Measurements from ENCODE around the gene FGFR3.

FGFR3 gene

GRCh38 chr4:1771555-1772305 is 21.4 kb upstream of the FGFR3 start:
- TF ChIP-seq SIN3A (IDR thresholded peaks at IDR 0.05; ENCODE audit: borderline replicate concordance, insufficient read depth, low read length) (no peak), REST (IDR thresholded peaks at IDR 0.05; ENCODE audit: insufficient read depth in 1 of 2, low read depth in 2 of 2, low read length in 2 of 2) (no peak), FOXP2 (optimal IDR thresholded peaks at IDR 0.05; ENCODE audit: borderline replicate concordance, extremely low read depth, extremely low read length, insufficient read depth) (no peak), POLR2AphosphoS5 (IDR thresholded peaks at IDR 0.05; ENCODE audit: low read depth, low read length) (no peak), TAF1 (IDR thresholded peaks at IDR 0.05; ENCODE audit: borderline replicate concordance, insufficient read depth, low read length) (no peak)

- TF ChIP-seq TAF1 (IDR thresholded peaks at IDR 0.05; ENCODE audit: borderline replicate concordance, insufficient read depth, low read length), result no peak
- TF ChIP-seq POLR2AphosphoS5 (IDR thresholded peaks at IDR 0.05; ENCODE audit: low read depth, low read length), result no peak
- TF ChIP-seq FOXP2 (optimal IDR thresholded peaks at IDR 0.05; ENCODE audit: borderline replicate concordance, extremely low read depth, extremely low read length, insufficient read depth), result no peak
- no peak for TF ChIP-seq SIN3A (IDR thresholded peaks at IDR 0.05; ENCODE audit: borderline replicate concordance, insufficient read depth, low read length)
- no peak for TF ChIP-seq REST (IDR thresholded peaks at IDR 0.05; ENCODE audit: insufficient read depth in 1 of 2, low read depth in 2 of 2, low read length in 2 of 2)
These were observed 20.1 kb upstream of the FGFR3 start for GRCh38 chr4:1772853-1773538.

GRCh38 chr4:1773754-1774153 is 19.3 kb upstream of the FGFR3 start:
- no peak for TF ChIP-seq POLR2AphosphoS5 (IDR thresholded peaks at IDR 0.05; ENCODE audit: low read depth, low read length)
- no peak for TF ChIP-seq FOXP2 (optimal IDR thresholded peaks at IDR 0.05; ENCODE audit: borderline replicate concordance, extremely low read depth, extremely low read length, insufficient read depth)

GRCh38 chr4:1775731-1776500 is 17.2 kb upstream of the FGFR3 start:
- no peak for TF ChIP-seq TAF1 (IDR thresholded peaks at IDR 0.05; ENCODE audit: borderline replicate concordance, insufficient read depth, low read length)
- TF ChIP-seq FOXP2 (optimal IDR thresholded peaks at IDR 0.05; ENCODE audit: borderline replicate concordance, extremely low read depth, extremely low read length, insufficient read depth), result no peak
- TF ChIP-seq SIN3A (IDR thresholded peaks at IDR 0.05; ENCODE audit: borderline replicate concordance, insufficient read depth, low read length), result no peak
- TF ChIP-seq REST (IDR thresholded peaks at IDR 0.05; ENCODE audit: insufficient read depth in 1 of 2, low read depth in 2 of 2, low read length in 2 of 2), result no peak
- no peak for TF ChIP-seq POLR2AphosphoS5 (IDR thresholded peaks at IDR 0.05; ENCODE audit: low read depth, low read length)

GRCh38 chr4:1776521-1777161 is 16.5 kb upstream of the FGFR3 start:
- TF ChIP-seq FOXP2 (optimal IDR thresholded peaks at IDR 0.05; ENCODE audit: borderline replicate concordance, extremely low read depth, extremely low read length, insufficient read depth) (no peak), REST (IDR thresholded peaks at IDR 0.05; ENCODE audit: insufficient read depth in 1 of 2, low read depth in 2 of 2, low read length in 2 of 2) (no peak), SIN3A (IDR thresholded peaks at IDR 0.05; ENCODE audit: borderline replicate concordance, insufficient read depth, low read length) (no peak), TAF1 (IDR thresholded peaks at IDR 0.05; ENCODE audit: borderline replicate concordance, insufficient read depth, low read length) (no peak), POLR2AphosphoS5 (IDR thresholded peaks at IDR 0.05; ENCODE audit: low read depth, low read length) (no peak)

Data from PFSK-1 (cell line).